Activated T-helper 1 cell treated with anti-CD3 and anti-CD28 coated beads, Interleukin-12 subunit alpha, Interleukin-12 subunit beta, Interleukin-2, Interleukin-4 antibody, amounts not matched to agents 30 ng/mL and 10 ng/mL and 1 ng/mL, durations not matched to agents 14 hours and 24 hours and 36 hours (primary cell): ENCODE data around the gene CLASP1. TPM values are rescaled to one million over a fixed set of nuclear protein-coding genes. Genes with fewer than 3 reads are reported as not detected.
"Not testable (repeated sequence)": the region's sequence is repeated elsewhere in the genome, so short reads cannot be mapped to it uniquely, and the experiment has no call there.

Experiments
- DNase-seq: peaks from one replicate; pipeline ENCODE4 v3.0.0; 2021; ENCODE audit warnings: low spot score
- H3K27ac Mint-ChIP-seq: one replicate; pipeline ENCODE4 v1.8.0; 2021; ENCODE audit warnings: mild to moderate bottlenecking, mixed read lengths
- H3K27me3 Mint-ChIP-seq: one replicate; pipeline ENCODE4 v1.8.0; 2022; ENCODE audit warnings: mild to moderate bottlenecking, moderate library complexity, mixed read lengths; ENCODE audit not compliant: insufficient read depth
- H3K36me3 Mint-ChIP-seq: one replicate; pipeline ENCODE4 v1.8.0; 2021; ENCODE audit warnings: low read depth, mixed read lengths
- H3K4me1 Mint-ChIP-seq: one replicate; pipeline ENCODE4 v1.8.0; 2021; ENCODE audit warnings: low read depth, mixed read lengths
- H3K4me3 Mint-ChIP-seq: one replicate; pipeline ENCODE4 v1.8.0; 2021; ENCODE audit warnings: mild to moderate bottlenecking, moderate library complexity, mixed read lengths
- H3K9me3 Mint-ChIP-seq: one replicate; pipeline ENCODE4 v1.8.0; 2021; ENCODE audit warnings: mixed read lengths
- intact Hi-C: fragments of 100-400 bp; cut with micrococcal nuclease; formaldehyde crosslinking; loops from one replicate; pipeline ENCODE4 v1.15.1; 2024
- total RNA-seq: library from RNA; stranded (reverse); gene quantifications from 2 replicates; pipeline ENCODE4 v1.2.3, GENCODE V29; 2022

Gene CLASP1
- total RNA-seq, 1 donor from 2014 or later: 62.6 TPM

DNA sequence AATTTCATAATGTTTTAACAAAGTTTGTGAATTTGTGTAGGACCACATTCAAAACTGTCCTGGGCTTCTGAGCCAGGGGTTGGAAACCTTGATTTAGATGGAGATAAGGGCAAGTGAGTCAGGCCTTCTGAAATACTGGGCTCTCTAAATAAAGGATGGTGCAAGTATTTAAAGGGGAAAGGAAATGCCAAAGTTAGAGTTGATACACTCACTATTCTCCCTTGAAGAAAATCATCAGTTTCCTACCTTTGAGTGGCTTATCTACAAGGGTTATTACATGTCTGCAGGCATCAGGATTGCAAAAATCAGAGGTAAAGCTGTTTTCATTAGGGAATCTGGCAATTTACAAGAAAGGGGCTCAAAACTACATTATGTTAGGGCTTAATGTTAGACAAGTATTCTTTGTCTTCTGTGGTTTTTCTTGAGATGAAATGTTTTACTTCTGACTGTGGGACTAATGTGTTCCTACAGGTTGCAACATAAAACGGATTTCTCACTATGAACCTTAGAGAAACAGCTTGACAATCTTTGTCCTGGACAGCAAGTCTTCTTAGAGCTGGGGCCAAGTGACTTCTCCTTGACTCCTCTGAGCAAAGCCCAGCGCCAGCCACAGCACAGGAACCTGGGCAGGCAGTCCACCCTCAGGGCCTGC lies 87.5 kb downstream of the CLASP1 start:
- no peaks in the 10 kb centered on the region for H3K9me3 Mint-ChIP-seq
- intact Hi-C loops: no loop called here
- H3K27me3 Mint-ChIP-seq: no peaks in the 10 kb centered on the region
- no peaks in the 10 kb centered on the region for H3K36me3 Mint-ChIP-seq
- DNase-seq: no peak
- peaks cover 24% of the 10 kb centered on the region for H3K4me1 Mint-ChIP-seq
- no peak overlapping the region for H3K27ac Mint-ChIP-seq
- H3K4me3 Mint-ChIP-seq: no peak overlapping the region

DNA sequence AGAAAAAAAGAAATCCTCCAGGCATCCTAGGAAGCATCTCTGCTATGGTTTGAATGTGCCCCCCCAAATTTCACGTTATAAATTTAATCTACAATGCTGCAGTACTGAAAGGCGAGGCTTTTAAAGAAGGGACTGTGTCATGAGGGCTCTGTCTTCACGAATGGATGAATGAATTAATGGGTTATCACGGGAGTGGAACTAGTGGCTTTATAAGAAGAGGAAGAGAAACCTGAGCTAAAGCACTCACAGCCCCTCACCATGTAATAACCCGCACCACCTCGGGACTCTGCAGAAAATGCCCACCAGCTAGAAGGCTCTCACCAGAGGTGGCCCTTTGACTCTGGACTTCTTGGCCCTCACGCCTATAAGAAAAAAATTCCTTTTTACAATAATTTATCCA lies 90.9 kb downstream of the CLASP1 start:
- peaks cover 30% of the 10 kb centered on the region for H3K4me1 Mint-ChIP-seq
- peaks cover 2% of the 10 kb centered on the region for H3K36me3 Mint-ChIP-seq
- no peak overlapping the region for H3K27ac Mint-ChIP-seq
- no peaks in the 10 kb centered on the region for H3K27me3 Mint-ChIP-seq
- intact Hi-C loops: no loop called here
- no peaks in the 10 kb centered on the region for H3K9me3 Mint-ChIP-seq
- H3K4me3 Mint-ChIP-seq: no peak overlapping the region
- no peak for DNase-seq

DNA sequence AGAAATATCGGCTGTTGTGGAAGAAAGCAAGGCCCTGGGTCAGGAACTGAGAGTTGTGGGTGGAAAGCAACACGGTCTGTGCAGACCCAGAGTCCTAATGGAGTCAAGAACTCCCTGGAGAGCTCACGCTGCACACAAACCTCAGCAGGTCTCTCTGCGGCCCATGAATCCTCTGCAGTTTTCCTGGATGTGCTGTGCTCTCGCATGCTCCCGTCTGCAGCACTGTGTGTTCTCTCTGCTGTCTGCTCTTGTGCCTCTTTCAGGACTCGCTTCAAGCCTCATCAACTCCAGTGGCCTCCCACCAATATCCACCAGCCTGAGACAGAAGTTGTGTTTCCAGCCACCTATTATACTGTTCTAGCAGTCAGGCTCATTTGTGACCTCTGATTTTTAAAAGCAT lies 94.3 kb downstream of the CLASP1 start:
- intact Hi-C loops: no loop called here
- DNase-seq: no peak
- Mint-ChIP-seq H3K27ac (no peak overlapping the region), H3K4me1 (peaks cover 38% of the 10 kb centered on the region), H3K4me3 (no peak overlapping the region), H3K9me3 (peaks cover 8% of the 10 kb centered on the region), H3K27me3 (no peaks in the 10 kb centered on the region), H3K36me3 (peaks cover 16% of the 10 kb centered on the region)

DNA sequence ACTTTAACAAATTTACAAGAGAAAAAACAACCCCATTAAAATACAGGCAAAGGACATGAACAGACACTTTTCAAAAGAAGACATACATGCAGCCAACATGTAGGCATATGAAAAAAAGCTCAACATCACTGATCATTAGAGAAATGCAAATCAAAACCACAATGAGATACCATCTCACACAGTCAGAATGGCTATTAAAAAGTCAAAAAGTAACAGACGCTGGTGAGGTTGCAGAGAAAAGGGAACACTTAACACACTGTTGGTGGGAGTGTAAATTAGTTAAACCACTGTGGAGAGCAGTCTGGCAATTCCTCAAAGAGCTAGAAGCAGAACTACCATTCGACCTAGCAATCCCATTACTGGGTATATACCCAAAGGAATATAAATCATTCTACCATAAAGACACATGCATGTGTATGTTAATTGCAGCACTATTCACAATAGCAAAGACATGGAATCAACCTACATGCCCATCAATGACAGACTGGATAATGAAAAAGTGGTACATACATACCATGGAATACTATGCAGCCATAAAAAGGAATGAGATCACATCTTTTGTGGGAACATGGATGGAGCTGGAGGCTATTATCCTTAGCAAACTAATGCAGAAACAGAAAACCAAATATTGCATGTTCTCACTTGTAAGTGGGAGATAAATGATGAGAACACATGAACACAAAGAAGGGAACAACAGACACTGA lies 96.6 kb downstream of the CLASP1 start:
- intact Hi-C loops, DNase-seq, H3K27ac Mint-ChIP-seq, H3K27me3 Mint-ChIP-seq, H3K4me3 Mint-ChIP-seq: not testable (repeated sequence)
- Mint-ChIP-seq H3K4me1 (peaks cover 43% of the 10 kb centered on the region), H3K9me3 (peaks cover 15% of the 10 kb centered on the region), H3K36me3 (peaks cover 21% of the 10 kb centered on the region)

DNA sequence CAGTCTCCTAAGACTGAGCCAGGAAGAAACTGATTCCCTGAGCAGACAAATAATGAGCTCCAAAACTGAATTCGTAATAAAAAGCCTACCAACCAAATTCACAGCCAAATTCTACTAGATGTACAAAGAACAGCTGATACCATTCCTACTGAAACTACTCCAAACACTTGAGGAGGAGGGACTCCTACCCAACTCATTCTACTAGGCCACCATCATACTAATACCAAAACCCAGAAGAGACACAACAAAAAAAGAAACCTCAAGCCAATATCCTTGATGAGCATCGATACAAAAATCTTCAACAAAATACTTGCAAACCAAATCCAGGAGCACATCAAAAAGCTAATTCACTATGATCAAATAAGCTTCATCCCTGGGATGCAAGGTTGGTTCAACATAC lies 98.6 kb downstream of the CLASP1 start:
- Mint-ChIP-seq H3K4me1 (peaks cover 44% of the 10 kb centered on the region), H3K9me3 (peaks cover 15% of the 10 kb centered on the region), H3K27me3 (no peaks in the 10 kb centered on the region), H3K36me3 (peaks cover 20% of the 10 kb centered on the region), H3K4me3 (no peak overlapping the region), H3K27ac (no peak overlapping the region)
- DNase-seq: no peak
- intact Hi-C loops: no loop called here

DNA sequence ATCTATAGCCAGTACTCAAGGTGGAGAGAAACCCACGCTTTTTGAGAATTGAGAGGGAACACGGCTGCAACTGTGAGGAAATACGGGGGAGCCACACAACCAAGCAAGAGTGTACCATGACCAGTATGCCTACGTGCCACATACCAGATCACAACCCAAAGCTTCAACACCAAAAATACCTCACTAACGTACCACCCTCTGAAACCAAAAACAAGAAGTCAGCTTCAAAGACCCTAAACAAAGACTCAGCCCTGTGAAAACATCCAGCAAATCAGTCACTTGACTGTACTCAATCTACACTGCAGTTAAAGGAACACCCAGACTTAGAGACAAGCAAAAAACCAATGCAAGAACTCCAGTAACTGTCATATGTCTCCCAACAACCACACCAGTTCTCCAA lies 101.6 kb downstream of the CLASP1 start:
- Mint-ChIP-seq H3K27ac (no peak overlapping the region), H3K4me3 (no peak overlapping the region), H3K4me1 (peaks cover 44% of the 10 kb centered on the region), H3K9me3 (peaks cover 15% of the 10 kb centered on the region), H3K36me3 (peaks cover 16% of the 10 kb centered on the region), H3K27me3 (no peaks in the 10 kb centered on the region)
- intact Hi-C loops: no loop called here
- DNase-seq: no peak

DNA sequence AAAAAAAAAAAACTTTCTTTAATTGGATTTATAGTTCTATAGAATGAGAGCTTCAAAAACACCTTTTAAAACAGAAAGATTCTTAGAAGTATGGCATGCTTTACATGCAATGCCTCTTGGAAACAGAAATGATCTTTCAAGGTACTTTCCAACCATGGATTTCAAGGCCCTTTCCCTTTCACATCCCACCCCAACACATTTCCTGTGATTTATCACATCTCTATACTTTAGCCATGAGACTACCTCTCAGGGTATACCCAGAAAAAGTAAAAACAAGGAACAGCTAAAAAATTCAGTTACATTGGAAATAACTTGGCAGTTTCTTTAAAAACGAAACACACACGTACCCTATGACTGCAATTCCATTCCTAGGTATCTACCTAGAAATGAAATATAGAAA lies 103.3 kb downstream of the CLASP1 start:
- Mint-ChIP-seq H3K4me3 (no peak overlapping the region), H3K27ac (no peak overlapping the region)

DNA sequence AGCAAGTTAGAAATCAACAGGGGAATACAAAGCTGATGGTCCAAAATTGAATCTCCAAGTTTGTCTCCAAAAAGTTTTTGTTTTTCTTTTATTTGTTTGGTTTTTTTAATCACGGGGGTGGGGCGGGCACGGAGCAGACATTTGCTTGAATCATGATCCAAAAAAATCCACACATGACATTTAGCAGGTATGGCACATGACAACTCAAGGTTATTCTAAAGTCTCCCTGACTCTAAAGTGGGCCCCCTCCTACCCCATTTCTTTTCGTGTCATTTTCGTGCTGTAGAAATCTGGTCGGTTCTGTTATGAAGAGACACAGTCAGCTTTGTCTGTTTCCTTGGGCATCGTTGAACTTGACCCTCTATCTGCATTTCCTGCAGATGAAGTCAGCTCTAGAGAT lies 104.0 kb downstream of the CLASP1 start:
- Mint-ChIP-seq H3K36me3 (peaks cover 7% of the 10 kb centered on the region), H3K27ac (no peak overlapping the region), H3K9me3 (peaks cover 9% of the 10 kb centered on the region), H3K4me3 (no peak overlapping the region), H3K4me1 (peaks cover 21% of the 10 kb centered on the region), H3K27me3 (no peaks in the 10 kb centered on the region)
- no peak for DNase-seq
- intact Hi-C loops: no loop called here

More for the DNA sequence above, 103.3 kb downstream of the CLASP1 start:
- Mint-ChIP-seq H3K4me1 (peaks cover 27% of the 10 kb centered on the region), H3K27me3 (no peaks in the 10 kb centered on the region), H3K9me3 (peaks cover 15% of the 10 kb centered on the region), H3K36me3 (peaks cover 11% of the 10 kb centered on the region)
- DNase-seq: no peak
- intact Hi-C loops: no loop called here

DNA sequence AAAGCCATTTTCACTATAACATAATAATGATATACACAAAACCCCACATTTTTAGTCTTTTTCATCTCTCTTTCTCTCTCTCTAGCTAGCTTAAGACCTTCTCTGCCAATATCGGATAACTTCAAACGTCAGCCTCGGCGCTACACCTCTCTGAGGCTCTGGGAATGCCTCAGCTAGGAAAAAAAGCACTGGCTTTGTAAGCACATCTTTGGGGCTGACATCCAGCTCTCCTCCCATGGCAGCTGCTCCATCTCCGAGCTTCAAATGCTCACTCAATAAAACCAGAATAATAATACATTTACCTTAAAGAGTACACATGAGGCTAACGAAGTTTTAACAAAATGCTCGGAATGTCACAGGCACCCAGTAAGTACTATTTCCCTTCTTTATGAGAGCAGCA lies 107.8 kb downstream of the CLASP1 start:
- intact Hi-C loops: no loop called here
- Mint-ChIP-seq H3K27ac (no peak overlapping the region), H3K27me3 (no peaks in the 10 kb centered on the region), H3K4me3 (no peak overlapping the region), H3K36me3 (no peaks in the 10 kb centered on the region), H3K4me1 (peaks cover 26% of the 10 kb centered on the region), H3K9me3 (no peaks in the 10 kb centered on the region)
- DNase-seq: no peak

DNA sequence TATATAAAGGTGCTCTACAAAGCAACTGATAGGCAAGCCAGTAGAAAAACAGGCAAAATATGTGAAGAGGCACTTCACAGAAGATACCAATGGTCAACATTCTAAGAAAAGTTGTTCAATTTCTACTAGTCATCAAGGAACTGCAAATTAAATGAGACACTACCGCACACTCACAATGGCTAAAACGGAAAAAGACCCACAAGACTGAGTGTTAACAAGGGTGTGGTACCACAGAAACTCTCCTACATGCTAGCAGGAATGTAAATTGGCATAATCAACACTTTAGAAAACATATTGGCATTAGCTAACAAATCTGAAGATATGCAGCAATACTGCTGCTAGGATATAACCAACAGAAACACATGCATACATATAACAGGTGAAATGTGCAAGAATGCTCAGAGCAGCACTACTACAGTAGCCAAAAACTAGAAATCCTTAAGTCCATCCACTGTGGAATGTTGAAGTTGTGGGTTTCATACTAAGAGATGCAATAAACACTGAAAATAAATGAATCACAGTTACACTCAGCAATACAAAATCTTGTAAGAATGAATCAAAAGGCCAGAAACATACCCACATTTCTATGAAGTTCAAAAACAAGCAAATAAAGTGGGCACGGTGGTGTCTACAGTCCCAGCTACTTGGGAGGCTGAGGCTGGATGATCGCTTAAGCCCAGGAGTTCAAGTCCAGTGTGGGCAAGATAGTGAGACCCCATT lies 109.4 kb downstream of the CLASP1 start:
- H3K27ac Mint-ChIP-seq: no peak overlapping the region
- DNase-seq: no peak
- no peak overlapping the region for H3K4me3 Mint-ChIP-seq
- no peaks in the 10 kb centered on the region for H3K27me3 Mint-ChIP-seq
- H3K36me3 Mint-ChIP-seq: no peaks in the 10 kb centered on the region
- peaks cover 17% of the 10 kb centered on the region for H3K4me1 Mint-ChIP-seq
- no peaks in the 10 kb centered on the region for H3K9me3 Mint-ChIP-seq
- intact Hi-C loops: loop anchor here (10.0 kb wide), 1 partner anchor 1865 kb away; the partner anchor contains the start of gene TMEM177

DNA sequence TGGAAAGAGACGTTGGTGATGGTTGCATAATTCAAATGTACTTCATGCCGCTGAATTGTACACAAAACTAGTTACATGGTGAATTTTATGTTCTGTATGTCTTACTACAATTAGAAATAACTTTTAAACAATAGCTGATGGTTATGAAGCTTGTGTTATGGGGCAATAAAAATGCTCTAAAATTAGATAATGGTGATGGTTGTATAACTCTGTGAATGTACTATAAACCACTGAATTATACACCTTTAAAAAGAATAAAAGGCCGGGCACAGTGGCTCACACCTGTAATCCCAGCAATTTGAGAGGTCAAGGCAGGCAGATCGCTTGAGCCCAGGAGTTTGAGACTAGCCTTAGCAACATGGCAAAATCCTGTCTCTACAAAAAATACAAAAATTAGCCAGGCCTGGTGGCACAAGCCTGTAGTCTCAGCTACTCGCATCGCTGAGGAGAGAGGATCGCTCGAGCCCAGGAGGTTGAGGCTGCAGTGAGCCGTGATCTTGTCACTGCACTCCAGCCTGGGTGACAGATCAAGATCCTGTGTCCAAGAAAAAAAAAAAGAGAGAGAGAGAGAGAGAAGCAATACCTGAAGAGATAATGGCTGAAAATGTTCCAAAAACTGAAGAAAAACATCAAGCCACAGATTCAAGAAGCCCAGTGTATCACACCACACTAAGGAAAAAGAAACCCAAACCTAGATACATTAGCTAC lies 112.3 kb downstream of the CLASP1 start:
- Mint-ChIP-seq H3K9me3 (no peaks in the 10 kb centered on the region), H3K4me3 (no peak overlapping the region), H3K27me3 (no peaks in the 10 kb centered on the region), H3K27ac (no peak overlapping the region), H3K4me1 (peaks cover 37% of the 10 kb centered on the region), H3K36me3 (no peaks in the 10 kb centered on the region)
- intact Hi-C loops: loop anchor here (10.0 kb wide), 1 partner anchor 1862 kb away; the partner anchor contains the start of gene TMEM177
- DNase-seq: no peak

DNA sequence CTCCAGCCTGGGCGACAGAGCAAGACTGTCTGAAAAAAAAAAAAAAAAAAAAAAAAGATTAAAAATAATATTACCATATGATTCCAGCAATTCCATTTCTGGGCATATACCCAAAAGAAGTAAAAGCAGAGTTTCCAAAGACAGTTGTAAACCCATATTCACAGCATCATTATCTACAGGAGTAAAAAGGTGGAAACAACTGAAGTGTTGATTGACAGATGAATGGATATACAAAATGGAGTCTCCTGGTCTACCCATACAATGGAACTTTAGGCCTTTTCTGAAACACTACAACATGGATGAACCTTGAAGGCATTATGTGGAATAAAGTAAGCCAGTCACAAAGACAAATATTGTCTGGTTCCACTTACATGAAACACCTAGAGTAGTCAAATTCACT lies 112.9 kb downstream of the CLASP1 start:
- intact Hi-C loops: loop anchor here (10.0 kb wide), 1 partner anchor 1862 kb away; the partner anchor contains the start of gene TMEM177

More for the DNA sequence above, 112.9 kb downstream of the CLASP1 start:
- no peak for DNase-seq
- Mint-ChIP-seq H3K27ac (no peak overlapping the region), H3K4me1 (peaks cover 40% of the 10 kb centered on the region), H3K4me3 (no peak overlapping the region), H3K9me3 (no peaks in the 10 kb centered on the region), H3K36me3 (no peaks in the 10 kb centered on the region), H3K27me3 (no peaks in the 10 kb centered on the region)
